ENCODE data around the gene SLC25A11.

SLC25A11 gene

DNA sequence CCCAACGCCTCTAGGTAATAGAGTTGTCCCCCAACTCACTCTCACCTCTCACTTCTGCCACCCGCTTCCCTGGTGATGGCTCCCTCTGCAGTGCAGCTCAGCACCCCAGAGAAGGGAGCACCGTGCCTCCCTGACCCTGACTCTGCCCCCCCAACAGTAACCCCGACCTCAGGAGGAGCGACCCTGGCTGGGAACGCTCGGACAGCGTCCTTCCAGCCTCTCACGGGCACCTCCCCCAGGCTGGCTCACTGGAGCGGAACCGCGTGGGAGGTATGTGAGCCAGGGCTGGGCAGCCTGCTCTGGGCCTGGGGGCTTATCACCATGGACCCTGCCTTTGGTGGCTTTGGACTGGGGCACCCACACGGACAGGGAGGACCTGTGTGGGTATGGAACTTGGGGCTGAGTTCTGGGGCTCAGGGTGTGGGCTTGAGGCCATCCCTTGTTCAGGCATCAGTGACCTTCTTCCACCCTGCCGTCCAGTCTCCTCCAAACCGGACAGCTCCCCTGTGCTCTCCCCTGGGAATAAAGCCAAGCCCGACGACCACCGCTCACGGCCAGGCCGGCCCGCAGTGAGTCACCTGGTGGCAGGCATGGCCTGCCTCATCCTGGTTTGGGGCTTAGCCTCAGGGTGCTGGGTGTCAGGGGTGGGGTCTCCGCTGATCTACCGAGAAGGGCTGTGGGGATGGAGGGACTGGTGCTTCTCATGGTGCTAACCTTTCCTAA, 47.2 kb downstream of the SLC25A11 start:
- no peak for DNase-seq

DNA sequence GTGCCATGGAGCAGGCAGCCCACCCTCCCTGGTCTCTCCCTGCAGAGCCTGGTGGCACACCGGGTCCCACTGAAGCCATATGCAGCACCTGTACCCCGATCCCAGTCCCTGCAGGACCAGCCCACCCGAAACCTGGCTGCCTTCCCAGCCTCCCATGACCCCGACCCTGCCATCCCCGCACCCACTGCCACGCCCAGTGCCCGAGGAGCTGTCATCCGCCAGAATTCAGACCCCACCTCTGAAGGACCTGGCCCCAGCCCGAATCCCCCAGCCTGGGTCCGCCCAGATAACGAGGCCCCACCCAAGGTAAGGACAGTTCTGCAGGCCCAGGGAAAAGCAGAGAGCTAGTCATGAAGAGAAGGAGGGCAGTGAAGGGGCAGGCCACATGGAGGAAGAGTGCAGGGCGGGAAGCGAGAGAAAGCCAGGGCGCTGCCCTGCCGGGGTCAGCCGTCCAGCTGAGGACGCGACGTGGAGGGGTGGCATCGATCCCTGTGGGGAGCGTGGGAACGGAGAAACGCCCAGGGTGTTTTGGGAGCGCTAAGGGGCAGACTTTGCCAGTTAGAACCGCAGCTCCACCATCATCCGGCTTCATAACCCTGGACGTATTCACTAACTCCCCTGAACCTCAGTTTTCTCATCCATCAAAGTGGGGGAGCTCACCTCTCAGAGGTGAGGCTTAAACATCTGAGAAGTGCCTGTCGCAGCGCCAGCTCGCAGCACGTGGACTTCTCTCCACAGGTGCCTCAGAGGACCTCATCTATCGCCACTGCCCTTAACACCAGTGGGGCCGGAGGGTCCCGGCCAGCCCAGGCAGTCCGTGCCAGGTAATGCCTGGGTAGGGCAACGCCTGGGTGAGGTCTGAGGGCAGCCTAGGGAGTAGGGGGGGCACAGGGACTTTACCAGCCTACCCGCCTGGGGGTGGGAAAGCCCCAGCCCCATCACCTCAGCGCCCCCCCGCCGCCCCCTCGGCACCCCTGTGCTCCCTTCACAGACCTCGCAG, 48.1 kb downstream of the SLC25A11 start:
- no peak for DNase-seq

DNA sequence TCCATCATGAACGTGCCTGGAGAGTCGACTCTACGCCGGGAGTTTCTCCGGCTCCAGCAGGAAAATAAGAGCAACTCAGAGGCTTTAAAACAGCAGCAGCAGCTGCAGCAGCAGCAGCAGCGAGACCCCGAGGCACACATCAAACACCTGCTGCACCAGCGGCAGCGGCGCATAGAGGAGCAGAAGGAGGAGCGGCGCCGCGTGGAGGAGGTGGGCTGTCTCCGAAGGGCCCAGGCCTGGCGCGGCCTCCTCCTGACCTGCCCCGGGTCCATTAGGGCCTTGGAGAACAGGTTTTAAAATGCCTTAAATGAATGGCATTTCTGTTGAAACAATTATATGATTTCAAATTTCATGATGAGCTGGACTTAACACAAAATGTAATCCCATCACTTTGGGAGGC, 52.3 kb downstream of the SLC25A11 start:
- no peak for DNase-seq

Measured in CD4-positive, alpha-beta T cell treated with Interleukin-4 for 4 hours (primary cell).